ENCODE measurements around the gene YOD1.

DNA sequence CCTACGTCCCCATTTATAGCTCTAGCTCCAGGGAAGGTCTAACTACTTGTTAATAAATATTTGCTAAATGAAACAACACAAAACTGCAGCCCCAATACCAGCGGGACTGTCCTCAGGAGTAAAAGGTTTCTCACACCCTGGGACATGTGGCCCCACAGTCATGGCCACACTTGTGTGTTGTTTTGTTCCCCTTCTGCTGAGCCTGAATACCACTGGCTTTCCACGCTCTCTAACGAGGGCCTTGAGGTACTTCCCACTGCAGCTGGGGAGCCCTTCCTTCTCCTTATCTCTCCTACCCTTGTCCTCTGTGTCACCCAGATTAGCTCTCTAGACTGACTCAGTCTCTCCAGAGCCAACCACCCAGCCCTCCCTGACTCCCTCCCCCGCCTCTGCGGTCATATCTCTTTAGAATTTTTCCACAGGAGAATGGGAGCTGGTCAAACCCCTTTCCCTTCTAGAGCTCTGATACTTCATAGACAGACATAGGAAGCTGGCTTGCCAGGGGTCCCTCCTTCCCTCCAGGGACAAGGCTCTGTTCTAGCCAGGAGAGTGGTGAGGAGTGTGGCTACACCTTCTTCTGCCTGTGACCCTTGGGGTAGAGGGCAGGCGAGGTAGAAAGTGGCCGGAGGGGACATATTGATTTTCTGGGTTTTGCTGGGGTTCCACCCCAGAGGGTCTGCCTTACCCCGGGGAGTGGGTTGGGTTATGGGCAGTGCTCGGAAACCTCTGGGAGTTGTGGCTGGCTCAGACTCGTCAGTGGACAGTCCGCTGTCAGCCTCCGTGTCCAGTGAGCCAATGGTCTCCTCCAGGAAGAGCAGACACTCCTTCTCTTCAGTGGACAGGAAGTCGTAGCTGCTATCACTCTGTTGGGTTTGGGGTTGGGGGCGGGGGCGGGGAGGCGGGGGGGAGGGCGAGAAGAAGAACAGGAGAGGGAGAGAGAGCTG is 26.5 kb downstream of the YOD1 start:
- TF ChIP-seq, protein P1, sequence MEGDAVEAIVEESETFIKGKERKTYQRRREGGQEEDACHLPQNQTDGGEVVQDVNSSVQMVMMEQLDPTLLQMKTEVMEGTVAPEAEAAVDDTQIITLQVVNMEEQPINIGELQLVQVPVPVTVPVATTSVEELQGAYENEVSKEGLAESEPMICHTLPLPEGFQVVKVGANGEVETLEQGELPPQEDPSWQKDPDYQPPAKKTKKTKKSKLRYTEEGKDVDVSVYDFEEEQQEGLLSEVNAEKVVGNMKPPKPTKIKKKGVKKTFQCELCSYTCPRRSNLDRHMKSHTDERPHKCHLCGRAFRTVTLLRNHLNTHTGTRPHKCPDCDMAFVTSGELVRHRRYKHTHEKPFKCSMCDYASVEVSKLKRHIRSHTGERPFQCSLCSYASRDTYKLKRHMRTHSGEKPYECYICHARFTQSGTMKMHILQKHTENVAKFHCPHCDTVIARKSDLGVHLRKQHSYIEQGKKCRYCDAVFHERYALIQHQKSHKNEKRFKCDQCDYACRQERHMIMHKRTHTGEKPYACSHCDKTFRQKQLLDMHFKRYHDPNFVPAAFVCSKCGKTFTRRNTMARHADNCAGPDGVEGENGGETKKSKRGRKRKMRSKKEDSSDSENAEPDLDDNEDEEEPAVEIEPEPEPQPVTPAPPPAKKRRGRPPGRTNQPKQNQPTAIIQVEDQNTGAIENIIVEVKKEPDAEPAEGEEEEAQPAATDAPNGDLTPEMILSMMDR (IDR thresholded peaks at IDR 0.05) = no peak
- no peak for TF ChIP-seq POLR2A (IDR thresholded peaks at IDR 0.05)

Measured in thyroid gland (tissue), 4 donors.